Mesendoderm (in vitro differentiated cells): Measurements from ENCODE around the gene DCHS1.

ENCODE experiments used
- DNase-seq: peaks from one replicate; pipeline ENCODE4 v3.0.0; 2013
- H2AK5ac ChIP-seq: 2 replicates; pipeline ENCODE4 v1.6.1; 2013; ENCODE audit warnings: low read length, inconsistent platforms
- H2BK120ac ChIP-seq: 2 replicates; pipeline ENCODE4 v1.6.1; 2013; ENCODE audit warnings: low read depth, mild to moderate bottlenecking, low read length, moderate library complexity, mixed read lengths
- H2BK15ac ChIP-seq: replicated peaks from 2 replicates; pipeline ENCODE4 v1.6.1; 2013; ENCODE audit warnings: low read depth, mild to moderate bottlenecking, moderate library complexity
- H2BK5ac ChIP-seq: 2 replicates; pipeline ENCODE4 v1.6.1; 2013; ENCODE audit warnings: low read length, inconsistent platforms
- H3K18ac ChIP-seq: 2 replicates; pipeline ENCODE4 v1.6.1; 2013; ENCODE audit warnings: mild to moderate bottlenecking, low read length, mixed read lengths
- H3K23ac ChIP-seq: one replicate; pipeline ENCODE4 v1.6.1; 2013; ENCODE audit warnings: low read length
- H3K27ac ChIP-seq: 2 replicates; pipeline ENCODE4 v1.5.1; 2013; ENCODE audit warnings: low read depth, mild to moderate bottlenecking, inconsistent platforms, low read length, moderate library complexity
- H3K27me3 ChIP-seq: 2 replicates; pipeline ENCODE4 v1.6.1; 2013; ENCODE audit warnings: low read length, control low read depth, mild to moderate bottlenecking, inconsistent platforms; ENCODE audit not compliant: insufficient read depth, poor library complexity
- H3K36me3 ChIP-seq: 2 replicates; pipeline ENCODE4 v1.6.1; 2013; ENCODE audit warnings: low read length, inconsistent platforms; ENCODE audit not compliant: control insufficient read depth, insufficient read depth
- H3K4ac ChIP-seq: one replicate; pipeline ENCODE4 v1.6.1; 2013; ENCODE audit warnings: low read depth, mild to moderate bottlenecking, low read length, moderate library complexity
- H3K4me1 ChIP-seq: 2 replicates; pipeline ENCODE4 v1.6.1; 2013; ENCODE audit warnings: low read depth, low read length, inconsistent platforms; ENCODE audit not compliant: control insufficient read depth
- H3K4me2 ChIP-seq: 2 replicates; pipeline ENCODE4 v1.6.1; 2013; ENCODE audit warnings: low read length
- H3K4me3 ChIP-seq: 2 replicates; pipeline ENCODE4 v1.5.1; 2013; ENCODE audit warnings: mild to moderate bottlenecking, low read length
- H3K56ac ChIP-seq: one replicate; pipeline ENCODE4 v1.6.1; 2013; ENCODE audit warnings: low read length
- H3K79me1 ChIP-seq: 2 replicates; pipeline ENCODE4 v1.6.1; 2013; ENCODE audit warnings: low read length, inconsistent platforms
- H3K79me2 ChIP-seq: 2 replicates; pipeline ENCODE4 v1.6.1; 2013; ENCODE audit warnings: mild to moderate bottlenecking, low read length; ENCODE audit not compliant: control insufficient read depth, insufficient read depth
- H3K9ac ChIP-seq: 2 replicates; pipeline ENCODE4 v1.6.1; 2013; ENCODE audit warnings: low read length, inconsistent platforms
- H4K5ac ChIP-seq: one replicate; pipeline ENCODE4 v1.6.1; 2013; ENCODE audit warnings: low read length
- H4K8ac ChIP-seq: one replicate; pipeline ENCODE4 v1.6.1; 2013; ENCODE audit warnings: low read depth, mild to moderate bottlenecking, control low read depth, low read length, moderate library complexity
- WGBS: extraction: QIAGEN DNeasy Blood & Tissue Kit; methylation state at CpG from one replicate; pipeline ENCODE4 v1.1.7; 2013; ENCODE audit warnings: low lambda C conversion rate, missing lambda C conversion rate; ENCODE audit not compliant: insufficient coverage; ENCODE audit errors: extremely low coverage; 5-methylcytosine and 5-hydroxymethylcytosine counted together

Gene DCHS1

DNA sequence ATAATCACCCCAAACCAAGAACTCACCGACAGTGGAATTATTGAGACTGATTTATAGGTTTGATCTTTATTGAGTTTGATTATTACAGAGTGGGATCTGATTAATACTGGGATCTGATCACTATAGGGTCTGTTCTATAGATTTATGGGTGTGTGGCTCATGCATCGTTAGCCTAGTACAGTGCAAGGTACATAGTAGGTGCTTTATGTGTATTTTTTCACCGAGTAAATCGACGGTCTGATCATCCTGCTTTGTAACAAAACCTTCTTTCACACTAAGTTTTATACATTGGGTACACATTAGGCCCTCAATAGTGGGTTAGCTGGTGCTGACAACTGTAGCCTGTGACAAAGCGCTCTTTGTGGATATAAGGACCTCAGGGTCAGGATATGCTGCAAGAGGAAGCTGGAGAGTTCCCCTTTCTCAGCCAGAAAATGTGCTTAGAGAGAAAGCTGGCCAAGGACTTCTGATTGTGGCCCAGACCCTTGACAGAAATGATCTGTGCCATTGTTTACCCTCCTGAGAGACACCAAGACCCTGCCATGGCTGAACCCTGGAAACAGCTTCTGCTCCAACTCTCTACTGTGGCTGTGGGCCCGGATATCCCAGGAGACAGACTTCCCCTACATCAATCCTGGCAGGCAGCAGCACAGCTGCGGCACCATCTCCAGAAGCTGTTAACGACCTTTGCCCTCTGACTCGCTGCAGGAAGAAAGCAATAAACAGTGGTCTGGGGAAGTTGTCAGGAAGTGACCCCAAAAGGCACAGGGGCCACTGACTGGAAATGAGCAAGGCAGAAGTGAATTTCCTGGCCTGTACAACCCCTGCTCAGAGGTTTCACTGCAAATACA, 20.3 kb downstream of the DCHS1 start:
- Histone ChIP-seq H2AK5ac (no peak overlapping the region), H4K5ac (no peak overlapping the region), H3K4me1 (no peaks in the 10 kb centered on the region), H2BK15ac (no peak overlapping the region), H3K4me2 (no peak overlapping the region), H2BK5ac (no peak overlapping the region), H4K8ac (no peak overlapping the region), H3K9ac (no peak overlapping the region), H3K23ac (no peak overlapping the region), H3K36me3 (no peaks in the 10 kb centered on the region), H2BK120ac (no peak overlapping the region), H3K56ac (no peak overlapping the region), H3K79me1 (no peaks in the 10 kb centered on the region), H3K4ac (no peak overlapping the region), H3K27me3 (peaks cover 5% of the 10 kb centered on the region), H3K4me3 (no peak overlapping the region), H3K79me2 (no peaks in the 10 kb centered on the region), H3K27ac (no peak overlapping the region), H3K18ac (no peak overlapping the region)
- no peak for DNase-seq
- WGBS = no CpG with 5 or more reads among the region's 10 CpGs

DNA sequence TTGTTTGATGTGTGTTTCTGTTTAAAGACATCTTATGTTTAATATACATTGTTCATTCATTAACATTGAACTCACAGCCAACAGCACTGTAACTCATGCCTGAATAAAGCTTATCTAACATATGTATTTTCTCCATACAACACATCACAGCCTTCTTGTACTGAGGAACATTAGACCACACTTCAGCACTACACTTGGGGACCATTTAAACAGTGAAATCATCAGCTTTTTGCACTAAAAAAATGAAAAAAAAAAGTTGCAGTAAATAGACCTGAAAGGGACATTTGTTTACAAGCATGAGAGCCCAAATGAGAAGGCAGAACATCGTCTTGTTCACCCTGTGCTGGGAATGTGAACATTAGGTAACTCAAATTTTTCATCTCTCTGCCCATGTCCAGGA, 21.1 kb downstream of the DCHS1 start:
- Histone ChIP-seq H3K4me2 (no peak overlapping the region), H4K8ac (no peak overlapping the region), H3K27me3 (peaks cover 5% of the 10 kb centered on the region), H3K79me2 (no peaks in the 10 kb centered on the region), H3K36me3 (no peaks in the 10 kb centered on the region), H2BK15ac (no peak overlapping the region), H3K9ac (no peak overlapping the region), H2BK120ac (no peak overlapping the region), H3K56ac (no peak overlapping the region), H2AK5ac (no peak overlapping the region), H3K4me3 (no peak overlapping the region), H2BK5ac (no peak overlapping the region), H3K4me1 (no peaks in the 10 kb centered on the region), H4K5ac (no peak overlapping the region), H3K4ac (no peak overlapping the region), H3K18ac (no peak overlapping the region), H3K23ac (no peak overlapping the region), H3K27ac (no peak overlapping the region), H3K79me1 (no peaks in the 10 kb centered on the region)
- WGBS = no CpG with 5 or more reads among the region's 1 CpG
- no peak for DNase-seq

DNA sequence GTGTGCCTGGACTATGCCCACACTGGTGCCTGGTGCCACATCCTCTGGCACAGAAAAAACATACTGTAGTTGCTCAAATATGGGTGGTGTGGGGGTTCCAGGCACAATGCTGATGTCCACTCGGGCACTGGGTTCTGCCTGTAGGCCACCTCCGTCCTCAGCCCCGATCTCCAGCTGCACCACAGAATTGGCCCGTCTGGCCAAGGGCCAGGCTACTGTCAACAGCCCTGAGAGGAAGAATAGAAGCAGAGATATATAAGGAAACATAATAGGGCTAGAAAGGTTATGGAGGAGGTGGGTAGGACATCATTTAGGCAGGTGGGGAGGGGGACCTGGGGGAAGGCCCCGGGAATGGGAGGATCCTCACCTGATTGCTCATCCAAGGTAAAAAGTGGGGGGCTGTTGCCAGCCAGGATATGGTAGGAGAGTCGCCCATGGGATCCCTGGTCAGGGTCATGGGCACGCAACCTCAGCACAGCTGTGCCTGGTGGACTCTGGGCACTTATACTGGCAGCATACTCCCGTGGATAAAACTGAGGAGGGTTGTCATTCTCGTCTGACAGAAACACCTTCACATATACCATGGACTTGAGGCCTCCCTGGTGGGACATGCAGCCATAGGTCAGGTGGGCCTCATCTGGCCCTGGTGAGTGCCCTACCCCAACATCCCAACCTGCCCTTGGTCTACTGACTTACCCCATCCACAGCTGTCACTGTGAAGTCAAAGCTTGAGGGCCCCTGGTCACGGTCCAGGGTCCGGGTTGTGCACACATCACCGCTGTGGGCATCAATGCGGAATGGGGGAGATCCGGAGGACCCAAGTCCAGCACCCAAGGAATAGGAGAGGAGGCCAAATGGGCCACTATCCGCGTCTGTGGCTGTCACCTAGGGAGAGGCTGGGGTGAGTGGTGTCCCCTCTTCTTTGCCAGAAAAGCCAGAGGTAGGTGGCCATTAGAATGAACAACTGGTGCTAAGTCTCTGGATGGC, 21.9 kb downstream of the DCHS1 start:
- no CpG with 5 or more reads among the region's 16 CpGs for WGBS
- no peak overlapping the region for H3K27ac ChIP-seq
- H3K4me3 ChIP-seq = no peak overlapping the region
- H3K23ac ChIP-seq = no peak overlapping the region
- no peak overlapping the region for H3K56ac ChIP-seq
- H3K79me1 ChIP-seq = no peaks in the 10 kb centered on the region
- no peak overlapping the region for H3K4ac ChIP-seq
- no peak overlapping the region for H2AK5ac ChIP-seq
- no peak for DNase-seq
- H3K18ac ChIP-seq = no peak overlapping the region
- H2BK5ac ChIP-seq = no peak overlapping the region
- H3K4me2 ChIP-seq = no peak overlapping the region
- H3K79me2 ChIP-seq = no peaks in the 10 kb centered on the region
- no peaks in the 10 kb centered on the region for H3K4me1 ChIP-seq
- H3K27me3 ChIP-seq = peaks cover 5% of the 10 kb centered on the region
- H2BK15ac ChIP-seq = no peak overlapping the region
- H2BK120ac ChIP-seq = no peak overlapping the region
- H3K9ac ChIP-seq = no peak overlapping the region
- no peaks in the 10 kb centered on the region for H3K36me3 ChIP-seq
- no peak overlapping the region for H4K8ac ChIP-seq
- H4K5ac ChIP-seq = no peak overlapping the region

- peaks cover 5% of the 10 kb centered on the region for H3K27me3 ChIP-seq
- no peak overlapping the region for H3K4ac ChIP-seq
- no peak overlapping the region for H3K56ac ChIP-seq
- H3K4me1 ChIP-seq = no peaks in the 10 kb centered on the region
- H2BK120ac ChIP-seq = no peak overlapping the region
- H2BK15ac ChIP-seq = no peak overlapping the region
- H3K79me2 ChIP-seq = no peaks in the 10 kb centered on the region
- no peak overlapping the region for H3K4me2 ChIP-seq
- no peak overlapping the region for H3K9ac ChIP-seq
- no CpG with 5 or more reads among the region's 29 CpGs for WGBS
- H2BK5ac ChIP-seq = no peak overlapping the region
- no peak overlapping the region for H4K5ac ChIP-seq
- H2AK5ac ChIP-seq = no peak overlapping the region
- H4K8ac ChIP-seq = no peak overlapping the region
- no peak overlapping the region for H3K23ac ChIP-seq
- DNase-seq = no peak
- H3K27ac ChIP-seq = no peak overlapping the region
- no peaks in the 10 kb centered on the region for H3K36me3 ChIP-seq
- no peaks in the 10 kb centered on the region for H3K79me1 ChIP-seq
- H3K18ac ChIP-seq = no peak overlapping the region
- no peak overlapping the region for H3K4me3 ChIP-seq
These were observed 23.2 kb downstream of the DCHS1 start for GRCh38 chr11:6632116-6633073.

GRCh38 chr11:6631361-6631890, 24.2 kb downstream of the DCHS1 start:
- no peak overlapping the region for H2AK5ac ChIP-seq
- H3K4me2 ChIP-seq = no peak overlapping the region
- no peaks in the 10 kb centered on the region for H3K36me3 ChIP-seq
- H3K9ac ChIP-seq = no peak overlapping the region
- H3K18ac ChIP-seq = no peak overlapping the region
- no peak overlapping the region for H3K27ac ChIP-seq
- H2BK15ac ChIP-seq = no peak overlapping the region
- no peak overlapping the region for H2BK5ac ChIP-seq
- H3K79me2 ChIP-seq = no peaks in the 10 kb centered on the region
- H3K27me3 ChIP-seq = peaks cover 5% of the 10 kb centered on the region
- no peak overlapping the region for H3K4me3 ChIP-seq
- WGBS = no CpG with 5 or more reads among the region's 11 CpGs
- no peak overlapping the region for H4K8ac ChIP-seq
- no peaks in the 10 kb centered on the region for H3K79me1 ChIP-seq
- no peak overlapping the region for H2BK120ac ChIP-seq
- DNase-seq = no peak
- H3K23ac ChIP-seq = no peak overlapping the region
- H3K56ac ChIP-seq = no peak overlapping the region
- H3K4ac ChIP-seq = no peak overlapping the region
- no peaks in the 10 kb centered on the region for H3K4me1 ChIP-seq
- H4K5ac ChIP-seq = no peak overlapping the region
